IMR-90 (cell line): ENCODE results near the gene GPC5. TPM values are rescaled to one million over a fixed set of nuclear protein-coding genes. Genes with fewer than 3 reads are reported as not detected.

Source experiments
- ATAC-seq: fragments of 200-7000 bp; cut with Tn5 transposase; 2 replicates; pipeline ENCODE4 v1.9.1; 2020; ENCODE audit warnings: low read depth, mild to moderate bottlenecking, moderate library complexity
- BruUV-seq: library from RNA; stranded (reverse); fragments of 400-500 nt; replicated peaks from 2 replicates; lab custom pipeline; 2021; lab: Mats Ljungman, UMichigan
- CTCF ChIA-PET: fragments of 300-600 bp; formaldehyde crosslinking; extraction: SDS; loops from one replicate; lab custom pipeline; 2021; ENCODE audit warnings: antibody characterized with exemption; lab: Yijun Ruan, JAX
- POLR2A ChIA-PET: fragments of 300-600 bp; sonication (Branson Sonifier 250); formaldehyde crosslinking; loops from one replicate; lab custom pipeline; 2022; ENCODE audit warnings: antibody characterized with exemption; ENCODE audit not compliant: unreplicated experiment; lab: Charles Lee
- DNase-seq: peaks from one replicate; pipeline ENCODE4 v3.0.0; 2013
- H2AFZ ChIP-seq: replicated peaks from 2 replicates; pipeline ENCODE3; 2013; ENCODE audit warnings: low read length, mild to moderate bottlenecking; ENCODE audit not compliant: poor library complexity
- H2AK5ac ChIP-seq: 2 replicates; pipeline ENCODE4 v1.6.1; 2013; ENCODE audit warnings: low read depth, low read length, inconsistent platforms
- H2AK9ac ChIP-seq: replicated peaks from 2 replicates; pipeline ENCODE3; 2013; ENCODE audit warnings: mild to moderate bottlenecking, low read depth, low read length, moderate library complexity; ENCODE audit not compliant: poor library complexity
- H2BK120ac ChIP-seq: 2 replicates; pipeline ENCODE4 v1.6.1; 2013; ENCODE audit warnings: low read depth, low read length, inconsistent platforms
- H2BK15ac ChIP-seq: 3 replicates; pipeline ENCODE4 v1.6.1; 2013; ENCODE audit warnings: low read depth, low read length, inconsistent platforms
- H2BK20ac ChIP-seq: 2 replicates; pipeline ENCODE4 v1.6.1; 2013; ENCODE audit warnings: low read depth, mild to moderate bottlenecking, inconsistent platforms, low read length, moderate library complexity
- H2BK5ac ChIP-seq: 2 replicates; pipeline ENCODE4 v1.6.1; 2013; ENCODE audit warnings: mild to moderate bottlenecking, low read depth, low read length, inconsistent platforms; ENCODE audit not compliant: poor library complexity, severe bottlenecking
- H3K14ac ChIP-seq: replicated peaks from 2 replicates; pipeline ENCODE4 v1.6.1; 2013; ENCODE audit warnings: low read depth, low read length, inconsistent platforms
- H3K18ac ChIP-seq: 2 replicates; pipeline ENCODE4 v1.6.1; 2013; ENCODE audit warnings: low read depth, low read length, control low read depth
- H3K23ac ChIP-seq: 2 replicates; pipeline ENCODE4 v1.6.1; 2013; ENCODE audit warnings: low read depth, low read length, inconsistent platforms
- H3K27ac ChIP-seq: 2 replicates; pipeline ENCODE4 v1.5.1; 2013; ENCODE audit warnings: mild to moderate bottlenecking, control low read depth, low read length; ENCODE audit not compliant: insufficient read depth
- H3K27me3 ChIP-seq: 2 replicates; pipeline ENCODE4 v1.6.1; 2013; ENCODE audit warnings: low read length; ENCODE audit not compliant: control insufficient read depth, insufficient read depth
- H3K36me3 ChIP-seq: 2 replicates; pipeline ENCODE4 v1.6.1; 2013; ENCODE audit warnings: low read length, mixed read lengths; ENCODE audit not compliant: control insufficient read depth, insufficient read depth
- H3K4ac ChIP-seq: 2 replicates; pipeline ENCODE4 v1.6.1; 2013; ENCODE audit warnings: low read depth, low read length, inconsistent platforms
- H3K4me1 ChIP-seq: 2 replicates; pipeline ENCODE4 v1.6.1; 2013; ENCODE audit warnings: low read length, mixed read lengths; ENCODE audit not compliant: control insufficient read depth, insufficient read depth
- H3K4me2 ChIP-seq: 2 replicates; pipeline ENCODE4 v1.6.1; 2013; ENCODE audit warnings: low read depth, mild to moderate bottlenecking, control low read depth, low read length, moderate library complexity
- H3K4me3 ChIP-seq: 2 replicates; pipeline ENCODE4 v1.5.1; 2013; ENCODE audit warnings: low read depth, mild to moderate bottlenecking, control low read depth, low read length, moderate library complexity; ENCODE audit not compliant: insufficient read depth
- H3K56ac ChIP-seq: 2 replicates; pipeline ENCODE4 v1.6.1; 2013; ENCODE audit warnings: low read length, inconsistent platforms; ENCODE audit not compliant: insufficient read depth; ENCODE audit errors: extremely low read depth
- H3K79me1 ChIP-seq, 2 experiments: 2 replicates each; pipeline ENCODE4 v1.6.1; 2013; ENCODE audit warnings: low read length in 2 of 2, inconsistent platforms in 1 of 2, low read depth in 1 of 2
- H3K9ac ChIP-seq: 2 replicates; pipeline ENCODE4 v1.6.1; 2013; ENCODE audit warnings: low read depth, low read length, control low read depth
- H3K9me1 ChIP-seq: 2 replicates; pipeline ENCODE4 v1.6.1; 2013; ENCODE audit warnings: low read length, inconsistent platforms; ENCODE audit not compliant: insufficient read depth
- H3K9me3 ChIP-seq: 2 replicates; pipeline ENCODE4 v1.6.1; 2013; ENCODE audit warnings: low read length; ENCODE audit not compliant: control insufficient read depth, insufficient read depth
- H4K20me1 ChIP-seq: 2 replicates; pipeline ENCODE4 v1.6.1; 2013; ENCODE audit warnings: low read length, inconsistent platforms; ENCODE audit not compliant: insufficient read depth
- H4K5ac ChIP-seq: 2 replicates; pipeline ENCODE4 v1.6.1; 2013; ENCODE audit warnings: mild to moderate bottlenecking, low read depth, low read length, control low read depth
- H4K8ac ChIP-seq, 2 experiments: 2 replicates each; pipeline ENCODE4 v1.6.1; 2013; ENCODE audit warnings: low read depth in 2 of 2, low read length in 2 of 2, control low read depth in 1 of 2, inconsistent platforms in 1 of 2
- H4K91ac ChIP-seq: 2 replicates; pipeline ENCODE4 v1.6.1; 2013; ENCODE audit warnings: low read depth, low read length, inconsistent platforms; ENCODE audit not compliant: insufficient read depth
- BHLHE40 ChIP-seq: fragments of 150-350 bp; IDR thresholded peaks from 2 replicates; pipeline ENCODE4 v1.6.1; 2016; ENCODE audit warnings: mild to moderate bottlenecking, low read depth, low read length
- CHD1 ChIP-seq: IDR thresholded peaks from 2 replicates; pipeline ENCODE4 v1.6.1; 2012; ENCODE audit warnings: low read depth, low read length, improper control_type of control experiment
- CTCF ChIP-seq: conservative IDR thresholded peaks from 2 replicates; pipeline ENCODE4 v1.5.1; 2012; ENCODE audit warnings: mild to moderate bottlenecking, low read depth, low read length, improper control_type of control experiment
- FOS ChIP-seq: fragments of 150-350 bp; IDR thresholded peaks from 2 replicates; pipeline ENCODE4 v1.6.1; 2016; ENCODE audit warnings: low read depth, low read length
- MAFK ChIP-seq: IDR thresholded peaks from 2 replicates; pipeline ENCODE4 v1.6.1; 2012; ENCODE audit warnings: low read depth, low read length, improper control_type of control experiment
- MAZ ChIP-seq: IDR thresholded peaks from 2 replicates; pipeline ENCODE4 v1.6.1; 2012; ENCODE audit warnings: low read depth, mild to moderate bottlenecking, low read length, improper control_type of control experiment, moderate library complexity, borderline replicate concordance
- MXI1 ChIP-seq: IDR thresholded peaks from 2 replicates; pipeline ENCODE4 v1.6.1; 2012; ENCODE audit warnings: low read depth, mild to moderate bottlenecking, low read length, moderate library complexity, borderline replicate concordance
- NFE2L2 ChIP-seq: fragments of 150-350 bp; IDR thresholded peaks from 2 replicates; pipeline ENCODE4 v1.6.1; 2016; ENCODE audit warnings: low read depth, mild to moderate bottlenecking, low read length
- POLR2A ChIP-seq: IDR thresholded peaks from 2 replicates; pipeline ENCODE4 v1.6.1; 2012; ENCODE audit warnings: mild to moderate bottlenecking, low read depth, low read length
- RAD21 ChIP-seq: IDR thresholded peaks from 2 replicates; pipeline ENCODE4 v1.6.1; 2012; ENCODE audit warnings: low read length, improper control_type of control experiment
- RCOR1 ChIP-seq: IDR thresholded peaks from 2 replicates; pipeline ENCODE4 v1.6.1; 2012; ENCODE audit warnings: mild to moderate bottlenecking, low read length, improper control_type of control experiment; ENCODE audit not compliant: insufficient replicate concordance
- RFX5 ChIP-seq: IDR thresholded peaks from 2 replicates; pipeline ENCODE4 v1.8.0; 2012; ENCODE audit warnings: low read depth, mild to moderate bottlenecking, low read length, moderate library complexity
- SMC3 ChIP-seq: fragments of 150-350 bp; IDR thresholded peaks from 2 replicates; pipeline ENCODE4 v1.6.1; 2016; ENCODE audit warnings: low read depth, mild to moderate bottlenecking, antibody characterized with exemption, low read length, moderate library complexity
- WGBS, 2 experiments: methylation state at CpG; one replicate each; pipeline versions ENCODE4 v1.1.5 to v1.1.7; 2013; ENCODE audit warnings: missing lambda C conversion rate in 2 of 2; ENCODE audit not compliant: insufficient read length in 1 of 2; ENCODE audit errors: extremely low coverage in 2 of 2; 5-methylcytosine and 5-hydroxymethylcytosine counted together
- dilution Hi-C: fragments of 300-500 bp; cut with HindIII; formaldehyde crosslinking; loops from one replicate; pipeline ENCODE4 v1.14.3; 2018; ENCODE audit warnings: low sequenced_read_pairs; ENCODE audit not compliant: unreplicated experiment
- in situ Hi-C: fragments of 300-500 bp; cut with MboI; formaldehyde crosslinking; loops from 3 replicates; pipeline ENCODE4 v1.14.3; 2019; ENCODE audit warnings: low sequenced_read_pairs, inconsistent platforms, mixed read lengths
- intact Hi-C: fragments of 100-400 bp; cut with micrococcal nuclease; formaldehyde crosslinking; loops from 2 replicates; pipeline ENCODE4 v1.10.0; 2022
- polyA plus RNA-seq, 3 experiments: library from polyadenylated mRNA; depleted of rRNA; stranded (reverse); fragments of >200 nt; gene quantifications; 2 replicates each; pipeline ENCODE4 v1.2.3, GENCODE V29; 2012; ENCODE audit warnings: low replicate concordance in 1 of 3
- total RNA-seq: library from RNA; depleted of rRNA; stranded (reverse); fragments of >200 nt; gene quantifications from 2 replicates; pipeline ENCODE4 v1.2.3, GENCODE V29; 2012
- TF ChIP-seq, protein P1 (sequence below): fragments of 150-350 bp; IDR thresholded peaks from 2 replicates; pipeline ENCODE4 v1.6.1; 2016; ENCODE audit warnings: low read depth, mild to moderate bottlenecking, low read length, moderate library complexity, borderline replicate concordance
- TF ChIP-seq, protein P2 (sequence below): fragments of 150-350 bp; IDR thresholded peaks from 2 replicates; pipeline ENCODE4 v1.6.1; 2017; ENCODE audit warnings: mild to moderate bottlenecking, antibody characterized with exemption, low read length, low read depth

GPC5 gene
- total and polyA plus RNA-seq, 2 of the 4 experiments (the other 2 are of a cell fraction) = 0.94 to 1.8 TPM

DNA sequence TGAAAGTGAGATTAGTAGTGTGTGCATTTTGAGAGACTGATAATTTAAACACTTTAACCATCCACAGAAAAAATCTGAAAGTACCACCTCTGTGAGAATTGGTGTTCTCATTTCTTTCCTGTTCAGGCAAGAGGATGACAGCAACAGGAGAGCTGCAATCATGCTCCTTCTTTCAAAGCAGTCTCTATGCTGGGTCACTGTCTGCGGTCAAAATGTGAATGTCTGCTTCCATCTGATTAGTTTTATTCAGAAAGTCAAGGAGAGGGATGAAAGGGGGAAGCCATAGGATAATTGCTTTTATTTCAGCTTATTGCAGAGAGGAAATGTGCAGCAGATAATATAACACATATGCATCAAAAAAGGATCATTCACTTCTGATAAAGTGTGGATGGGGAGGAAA, 1514.2 kb downstream of the GPC5 start:
- ATAC-seq = no peak
- no peaks in the 10 kb centered on the region for H3K27me3 ChIP-seq
- POLR2A ChIA-PET = no interaction called here
- H4K91ac ChIP-seq = no peak overlapping the region
- H3K4me1 ChIP-seq = no peaks in the 10 kb centered on the region
- no peak overlapping the region for H3K9ac ChIP-seq
- no peaks in the 10 kb centered on the region for H4K20me1 ChIP-seq
- no peak overlapping the region for H3K4ac ChIP-seq
- dilution Hi-C loops = no loop called here
- H3K56ac ChIP-seq = no peak overlapping the region
- TF ChIP-seq, protein P1, sequence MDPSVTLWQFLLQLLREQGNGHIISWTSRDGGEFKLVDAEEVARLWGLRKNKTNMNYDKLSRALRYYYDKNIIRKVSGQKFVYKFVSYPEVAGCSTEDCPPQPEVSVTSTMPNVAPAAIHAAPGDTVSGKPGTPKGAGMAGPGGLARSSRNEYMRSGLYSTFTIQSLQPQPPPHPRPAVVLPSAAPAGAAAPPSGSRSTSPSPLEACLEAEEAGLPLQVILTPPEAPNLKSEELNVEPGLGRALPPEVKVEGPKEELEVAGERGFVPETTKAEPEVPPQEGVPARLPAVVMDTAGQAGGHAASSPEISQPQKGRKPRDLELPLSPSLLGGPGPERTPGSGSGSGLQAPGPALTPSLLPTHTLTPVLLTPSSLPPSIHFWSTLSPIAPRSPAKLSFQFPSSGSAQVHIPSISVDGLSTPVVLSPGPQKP = no peak
- TF ChIP-seq MAZ (no peak), FOS (no peak), POLR2A (no peak), RAD21 (no peak), BHLHE40 (no peak), CTCF (no peak), NFE2L2 (no peak), CHD1 (no peak), RFX5 (no peak), RCOR1 (no peak), MXI1 (no peak), MAFK (no peak), SMC3 (no peak)
- TF ChIP-seq, protein P2, sequence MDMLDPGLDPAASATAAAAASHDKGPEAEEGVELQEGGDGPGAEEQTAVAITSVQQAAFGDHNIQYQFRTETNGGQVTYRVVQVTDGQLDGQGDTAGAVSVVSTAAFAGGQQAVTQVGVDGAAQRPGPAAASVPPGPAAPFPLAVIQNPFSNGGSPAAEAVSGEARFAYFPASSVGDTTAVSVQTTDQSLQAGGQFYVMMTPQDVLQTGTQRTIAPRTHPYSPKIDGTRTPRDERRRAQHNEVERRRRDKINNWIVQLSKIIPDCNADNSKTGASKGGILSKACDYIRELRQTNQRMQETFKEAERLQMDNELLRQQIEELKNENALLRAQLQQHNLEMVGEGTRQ = no peak
- no peak overlapping the region for H2BK15ac ChIP-seq
- no peak overlapping the region for H3K23ac ChIP-seq
- H2BK20ac ChIP-seq = no peak overlapping the region
- no peak overlapping the region for H3K14ac ChIP-seq
- H4K5ac ChIP-seq = no peak overlapping the region
- H3K9me3 ChIP-seq = no peaks in the 10 kb centered on the region
- no peaks in the 10 kb centered on the region for H3K9me1 ChIP-seq
- intact Hi-C loops = no loop called here
- no peak for DNase-seq
- no peak overlapping the region for H2BK120ac ChIP-seq
- H3K27ac ChIP-seq = no peak overlapping the region
- in situ Hi-C loops = no loop called here
- no peaks in the 10 kb centered on the region for H3K79me1 ChIP-seq
- CTCF ChIA-PET = no interaction called here
- H2AFZ ChIP-seq = no peak overlapping the region
- no peak overlapping the region for H3K4me2 ChIP-seq
- no TSS peak for BruUV-seq
- WGBS, 2 experiments = no CpG with 5 or more reads among the region's 1 CpG
- H3K4me3 ChIP-seq = no peak overlapping the region
- H3K18ac ChIP-seq = no peak overlapping the region
- H2BK5ac ChIP-seq = no peak overlapping the region
- H4K8ac ChIP-seq = no peak overlapping the region
- H3K36me3 ChIP-seq = no peaks in the 10 kb centered on the region
- H2AK9ac ChIP-seq = no peak overlapping the region
- no peak overlapping the region for H2AK5ac ChIP-seq
